CD8-positive, alpha-beta memory T cell (primary cell): ENCODE results near the gene DOK7. TPM values are rescaled to one million over a fixed set of nuclear protein-coding genes. Genes with fewer than 3 reads are reported as not detected.

ENCODE experiments used
- CTCF ChIA-PET: fragments of 350-600 bp; sonication (Branson Sonifier 250); formaldehyde crosslinking; loops from one replicate; lab custom pipeline; 2021; ENCODE audit warnings: antibody characterized with exemption; lab: Charles Lee
- POLR2A ChIA-PET: fragments of 350-600 bp; sonication (Branson Sonifier 250); formaldehyde crosslinking; loops from one replicate; lab custom pipeline; 2021; ENCODE audit warnings: antibody characterized with exemption; lab: Charles Lee
- DNase-seq, 5 donors: peaks; one replicate each; pipeline versions ENCODE4 v3.0.0 to v3.0.0-alpha.2; 2020 to 2022; ENCODE audit warnings: mixed read lengths in 1 of 5
- H3K27ac ChIP-seq: one replicate; pipeline ENCODE4 v1.7.0; 2013; ENCODE audit warnings: low read depth, mild to moderate bottlenecking, low read length, moderate library complexity
- H3K27me3 ChIP-seq: 2 replicates; pipeline ENCODE4 v1.7.0; 2013; ENCODE audit warnings: low read length, mild to moderate bottlenecking; ENCODE audit not compliant: insufficient read depth, poor library complexity, severe bottlenecking
- H3K36me3 ChIP-seq: 2 replicates; pipeline ENCODE4 v1.7.0; 2013; ENCODE audit warnings: mild to moderate bottlenecking, low read length, moderate library complexity; ENCODE audit not compliant: insufficient read depth
- H3K4me1 ChIP-seq: 2 replicates; pipeline ENCODE4 v1.7.0; 2013; ENCODE audit warnings: mild to moderate bottlenecking, low read length, moderate library complexity; ENCODE audit not compliant: insufficient read depth
- H3K4me3 ChIP-seq: 2 replicates; pipeline ENCODE4 v1.7.0; 2013; ENCODE audit warnings: mild to moderate bottlenecking, low read length
- H3K9me3 ChIP-seq: 2 replicates; pipeline ENCODE4 v1.7.0; 2013; ENCODE audit warnings: mild to moderate bottlenecking, low read length
- H3K27ac Mint-ChIP-seq, 8 donors: one replicate each; pipeline ENCODE4 v1.8.0; 2020 to 2021; ENCODE audit warnings: mixed read lengths in 8 of 8, mild to moderate bottlenecking in 6 of 8, inconsistent platforms in 3 of 8, moderate library complexity in 3 of 8
- H3K27me3 Mint-ChIP-seq, 2 donors: one replicate each; pipeline ENCODE4 v1.8.0; 2020 to 2021; ENCODE audit warnings: mixed read lengths in 2 of 2, mild to moderate bottlenecking in 1 of 2, moderate library complexity in 1 of 2
- H3K36me3 Mint-ChIP-seq, 3 donors: one replicate each; pipeline ENCODE4 v1.8.0; 2020 to 2021; ENCODE audit warnings: mixed read lengths in 3 of 3, inconsistent platforms in 1 of 3, mild to moderate bottlenecking in 1 of 3
- H3K4me1 Mint-ChIP-seq, 3 donors: one replicate each; pipeline ENCODE4 v1.8.0; 2020 to 2021; ENCODE audit warnings: mixed read lengths in 3 of 3, inconsistent platforms in 1 of 3, mild to moderate bottlenecking in 1 of 3
- H3K4me3 Mint-ChIP-seq, 7 donors: one replicate each; pipeline ENCODE4 v1.8.0; 2020 to 2021; ENCODE audit warnings: mixed read lengths in 7 of 7, mild to moderate bottlenecking in 6 of 7, moderate library complexity in 4 of 7, inconsistent platforms in 2 of 7
- H3K9me3 Mint-ChIP-seq, 5 donors: one replicate each; pipeline ENCODE4 v1.8.0; 2020 to 2022; ENCODE audit warnings: mixed read lengths in 5 of 5, mild to moderate bottlenecking in 3 of 5, moderate library complexity in 2 of 5, inconsistent platforms in 1 of 5
- polyA plus RNA-seq: library from polyadenylated mRNA; unstranded; fragments of 300-500 nt; fragmentation: Illumina TruSeq; gene quantifications from one replicate; pipeline ENCODE4 v1.2.3, GENCODE V29; 2021
- total RNA-seq, 2 experiments: library from RNA; stranded (reverse); gene quantifications; one replicate each; pipeline ENCODE4 v1.2.3, GENCODE V29; 2021

Gene DOK7
- total and polyA plus RNA-seq, 3 experiments from 2014 or later = not detected

- CTCF ChIA-PET = no interaction called here
- no peaks in the 10 kb centered on the region for H3K27me3 Mint-ChIP-seq
- H3K4me3 ChIP-seq = no peak overlapping the region
- no peak overlapping the region for H3K27ac ChIP-seq
- no peak overlapping the region for H3K4me3 Mint-ChIP-seq
- no peaks in the 10 kb centered on the region for H3K9me3 Mint-ChIP-seq
- no peaks in the 10 kb centered on the region for H3K9me3 ChIP-seq
- no peaks in the 10 kb centered on the region for H3K36me3 Mint-ChIP-seq
- no peak overlapping the region for H3K27ac Mint-ChIP-seq
- H3K36me3 ChIP-seq = no peaks in the 10 kb centered on the region
- no peaks in the 10 kb centered on the region for H3K27me3 ChIP-seq
- POLR2A ChIA-PET = no interaction called here
- no peak for DNase-seq
- H3K4me1 ChIP-seq = no peaks in the 10 kb centered on the region
- no peaks in the 10 kb centered on the region for H3K4me1 Mint-ChIP-seq
Measured at GRCh38 chr4:3423952-3424351, 39.2 kb upstream of the DOK7 start.

GRCh38 chr4:3424522-3425095 is 38.5 kb upstream of the DOK7 start:
- Mint-ChIP-seq H3K27me3 (no peaks in the 10 kb centered on the region), H3K36me3 (no peaks in the 10 kb centered on the region), H3K27ac (no peak overlapping the region), H3K4me3 (no peak overlapping the region), H3K4me1 (no peaks in the 10 kb centered on the region), H3K9me3 (no peaks in the 10 kb centered on the region)
- ChIA-PET CTCF (no interaction called here), POLR2A (no interaction called here)
- Histone ChIP-seq H3K4me3 (no peak overlapping the region), H3K36me3 (no peaks in the 10 kb centered on the region), H3K27me3 (no peaks in the 10 kb centered on the region), H3K9me3 (no peaks in the 10 kb centered on the region), H3K27ac (no peak overlapping the region), H3K4me1 (no peaks in the 10 kb centered on the region)
- DNase-seq = no peak

GRCh38 chr4:3426465-3427133 is 36.5 kb upstream of the DOK7 start:
- no peak for DNase-seq
- Histone ChIP-seq H3K4me1 (no peaks in the 10 kb centered on the region), H3K27me3 (no peaks in the 10 kb centered on the region), H3K4me3 (no peak overlapping the region), H3K36me3 (no peaks in the 10 kb centered on the region), H3K27ac (no peak overlapping the region), H3K9me3 (no peaks in the 10 kb centered on the region)
- no peak overlapping the region for H3K4me3 Mint-ChIP-seq
- ChIA-PET POLR2A (no interaction called here), CTCF (interaction anchor here (0.9 kb wide), 1 partner anchor 16 kb away, joined by 3 read pairs; no protein-coding TSS in a partner anchor)
- H3K4me1 Mint-ChIP-seq = no peaks in the 10 kb centered on the region
- no peaks in the 10 kb centered on the region for H3K9me3 Mint-ChIP-seq
- H3K36me3 Mint-ChIP-seq = no peaks in the 10 kb centered on the region
- H3K27me3 Mint-ChIP-seq = peaks cover 0 to 2% of the 10 kb centered on the region in 2 donors
- no peak overlapping the region for H3K27ac Mint-ChIP-seq

- Histone ChIP-seq H3K36me3 (no peaks in the 10 kb centered on the region), H3K27me3 (no peaks in the 10 kb centered on the region), H3K4me3 (no peak overlapping the region), H3K27ac (no peak overlapping the region), H3K4me1 (no peaks in the 10 kb centered on the region), H3K9me3 (no peaks in the 10 kb centered on the region)
- Mint-ChIP-seq H3K4me3 (no peak overlapping the region), H3K27me3 (peaks cover 0 to 2% of the 10 kb centered on the region in 2 donors), H3K27ac (peak overlapping the region in 2 of 8 donors; percentile 57 to 71), H3K9me3 (no peaks in the 10 kb centered on the region), H3K4me1 (no peaks in the 10 kb centered on the region), H3K36me3 (no peaks in the 10 kb centered on the region)
- CTCF ChIA-PET = interaction anchor here (0.9 kb wide), 1 partner anchor 16 kb away, joined by 4 read pairs; no protein-coding TSS in a partner anchor
- DNase-seq = no peak
- POLR2A ChIA-PET = no interaction called here
Measured at GRCh38 chr4:3427134-3427476, 36.0 kb upstream of the DOK7 start.

- DNase-seq = no peak
- CTCF ChIA-PET = interaction anchor here (0.9 kb wide), 1 partner anchor 16 kb away, joined by 4 read pairs; no protein-coding TSS in a partner anchor
- Mint-ChIP-seq H3K36me3 (no peaks in the 10 kb centered on the region), H3K4me1 (no peaks in the 10 kb centered on the region), H3K4me3 (no peak overlapping the region), H3K27ac (peak overlapping the region in 1 of 8 donors; percentile 53), H3K27me3 (peaks cover 0 to 2% of the 10 kb centered on the region in 2 donors), H3K9me3 (no peaks in the 10 kb centered on the region)
- H3K27ac ChIP-seq = no peak overlapping the region
- no peaks in the 10 kb centered on the region for H3K36me3 ChIP-seq
- H3K27me3 ChIP-seq = no peaks in the 10 kb centered on the region
- POLR2A ChIA-PET = no interaction called here
- H3K9me3 ChIP-seq = no peaks in the 10 kb centered on the region
- no peak overlapping the region for H3K4me3 ChIP-seq
- H3K4me1 ChIP-seq = no peaks in the 10 kb centered on the region
Measured at GRCh38 chr4:3427706-3428446, 35.2 kb upstream of the DOK7 start.

GRCh38 chr4:3429651-3430050 is 33.5 kb upstream of the DOK7 start:
- DNase-seq = no peak
- ChIA-PET POLR2A (no interaction called here), CTCF (no interaction called here)
- Mint-ChIP-seq H3K36me3 (no peaks in the 10 kb centered on the region), H3K27ac (no peak overlapping the region), H3K4me3 (no peak overlapping the region), H3K27me3 (peaks cover 0 to 2% of the 10 kb centered on the region in 2 donors), H3K4me1 (no peaks in the 10 kb centered on the region), H3K9me3 (no peaks in the 10 kb centered on the region)
- Histone ChIP-seq H3K9me3 (no peaks in the 10 kb centered on the region), H3K27ac (no peak overlapping the region), H3K4me3 (no peak overlapping the region), H3K4me1 (no peaks in the 10 kb centered on the region), H3K27me3 (no peaks in the 10 kb centered on the region), H3K36me3 (no peaks in the 10 kb centered on the region)

GRCh38 chr4:3430524-3430923 is 32.6 kb upstream of the DOK7 start:
- POLR2A ChIA-PET = no interaction called here
- Histone ChIP-seq H3K4me3 (no peak overlapping the region), H3K36me3 (no peaks in the 10 kb centered on the region), H3K27ac (no peak overlapping the region), H3K4me1 (no peaks in the 10 kb centered on the region), H3K27me3 (no peaks in the 10 kb centered on the region), H3K9me3 (no peaks in the 10 kb centered on the region)
- no peaks in the 10 kb centered on the region for H3K9me3 Mint-ChIP-seq
- no peaks in the 10 kb centered on the region for H3K36me3 Mint-ChIP-seq
- CTCF ChIA-PET = no interaction called here
- H3K27me3 Mint-ChIP-seq = peaks cover 0 to 2% of the 10 kb centered on the region in 2 donors
- no peak overlapping the region for H3K4me3 Mint-ChIP-seq
- no peaks in the 10 kb centered on the region for H3K4me1 Mint-ChIP-seq
- no peak for DNase-seq
- no peak overlapping the region for H3K27ac Mint-ChIP-seq

GRCh38 chr4:3431446-3431993 is 31.6 kb upstream of the DOK7 start:
- no peaks in the 10 kb centered on the region for H3K36me3 Mint-ChIP-seq
- H3K4me1 ChIP-seq = no peaks in the 10 kb centered on the region
- H3K9me3 Mint-ChIP-seq = no peaks in the 10 kb centered on the region
- DNase-seq = no peak
- CTCF ChIA-PET = no interaction called here
- POLR2A ChIA-PET = no interaction called here
- no peak overlapping the region for H3K4me3 ChIP-seq
- no peaks in the 10 kb centered on the region for H3K4me1 Mint-ChIP-seq
- no peaks in the 10 kb centered on the region for H3K9me3 ChIP-seq
- peaks cover 0 to 2% of the 10 kb centered on the region in 2 donors for H3K27me3 Mint-ChIP-seq
- no peaks in the 10 kb centered on the region for H3K36me3 ChIP-seq
- H3K27ac Mint-ChIP-seq = no peak overlapping the region
- H3K27ac ChIP-seq = no peak overlapping the region
- H3K4me3 Mint-ChIP-seq = no peak overlapping the region
- H3K27me3 ChIP-seq = no peaks in the 10 kb centered on the region
